ENCODE measurements around the gene PDE4D.

PDE4D gene

DNA sequence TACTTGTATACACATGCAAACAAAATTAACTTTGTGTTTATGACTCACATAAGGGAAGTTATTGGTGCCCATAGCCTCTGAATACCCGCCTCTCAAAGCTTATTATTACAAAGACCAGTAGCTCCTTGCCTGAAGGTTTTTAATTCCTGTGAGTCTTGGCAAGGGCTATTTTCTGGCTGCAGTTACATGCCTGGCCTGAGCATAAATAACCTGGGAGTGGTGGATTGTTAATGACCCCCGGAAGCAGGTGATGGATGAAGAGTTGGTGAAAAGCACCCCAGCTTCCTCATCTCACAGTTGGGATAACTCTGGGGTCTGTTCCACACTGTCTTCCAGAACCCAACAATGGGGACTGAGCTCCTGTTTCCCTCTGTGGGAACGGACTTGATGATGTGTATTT, 594.5 kb downstream of the PDE4D start:
- ATAC-seq = peak; percentile 47
- TF ChIP-seq ZNF565 (CRISPR knock-in tag; conservative IDR thresholded peaks at IDR 0.05; ENCODE audit: low read depth) (no peak), RARB (CRISPR knock-in tag; IDR thresholded peaks at IDR 0.05) (no peak), ISL1 (CRISPR knock-in tag; IDR thresholded peaks at IDR 0.05) (no peak), GLIS3 (CRISPR knock-in tag; IDR thresholded peaks at IDR 0.05) (no peak), PPARA (CRISPR knock-in tag; IDR thresholded peaks at IDR 0.05; ENCODE audit: borderline replicate concordance) (no peak), ZC3H10 (CRISPR knock-in tag; IDR thresholded peaks at IDR 0.05) (no peak), ZNF8 (CRISPR knock-in tag; IDR thresholded peaks at IDR 0.05) (no peak)
- TF ChIP-seq, protein P1, sequence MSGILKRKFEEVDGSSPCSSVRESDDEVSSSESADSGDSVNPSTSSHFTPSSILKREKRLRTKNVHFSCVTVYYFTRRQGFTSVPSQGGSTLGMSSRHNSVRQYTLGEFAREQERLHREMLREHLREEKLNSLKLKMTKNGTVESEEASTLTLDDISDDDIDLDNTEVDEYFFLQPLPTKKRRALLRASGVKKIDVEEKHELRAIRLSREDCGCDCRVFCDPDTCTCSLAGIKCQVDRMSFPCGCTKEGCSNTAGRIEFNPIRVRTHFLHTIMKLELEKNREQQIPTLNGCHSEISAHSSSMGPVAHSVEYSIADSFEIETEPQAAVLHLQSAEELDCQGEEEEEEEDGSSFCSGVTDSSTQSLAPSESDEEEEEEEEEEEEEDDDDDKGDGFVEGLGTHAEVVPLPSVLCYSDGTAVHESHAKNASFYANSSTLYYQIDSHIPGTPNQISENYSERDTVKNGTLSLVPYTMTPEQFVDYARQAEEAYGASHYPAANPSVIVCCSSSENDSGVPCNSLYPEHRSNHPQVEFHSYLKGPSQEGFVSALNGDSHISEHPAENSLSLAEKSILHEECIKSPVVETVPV (CRISPR knock-in tag; IDR thresholded peaks at IDR 0.05) = no peak

DNA sequence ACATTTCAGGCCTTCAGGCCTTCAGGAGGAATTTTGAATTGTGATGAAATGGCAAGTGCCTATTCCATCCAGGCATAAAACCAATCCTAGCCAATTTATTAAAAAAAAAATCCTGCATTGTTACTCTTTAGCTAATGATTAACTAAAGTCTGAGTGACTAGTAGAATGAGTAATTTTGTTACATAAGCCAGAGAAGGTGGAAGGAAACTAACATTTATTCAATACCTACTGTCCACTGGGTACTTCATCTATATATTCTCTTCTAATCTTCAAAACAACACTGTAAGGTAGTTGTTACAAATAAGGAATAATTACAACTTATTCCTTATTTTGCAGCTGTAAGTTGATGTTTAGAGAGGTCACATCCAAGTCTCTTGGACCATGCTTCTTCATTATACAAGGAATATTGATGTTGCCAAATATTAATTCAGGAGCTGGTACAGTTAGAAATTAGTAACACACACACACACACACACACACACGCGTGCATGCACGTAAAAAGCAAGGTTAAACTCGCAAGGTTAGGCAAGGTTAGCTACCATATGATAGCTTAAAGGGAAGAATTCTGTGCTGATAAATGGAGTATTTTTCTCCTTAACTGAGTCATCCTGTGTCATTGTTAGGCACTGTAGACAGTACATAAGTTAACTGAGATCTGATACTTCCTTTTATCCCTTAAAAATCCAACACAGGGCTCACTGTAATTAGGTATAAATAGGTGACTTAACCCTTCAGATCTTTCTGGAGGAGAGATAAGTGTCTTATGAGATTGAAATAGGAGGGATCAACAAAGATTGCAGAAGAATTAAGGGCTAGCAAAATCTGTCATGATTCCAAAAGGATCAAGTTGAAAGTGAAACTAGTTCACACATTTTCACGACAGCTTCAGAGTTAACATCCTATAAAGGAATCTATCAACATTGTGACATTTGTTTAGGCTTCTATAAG, 596.9 kb downstream of the PDE4D start:
- ATAC-seq = peak; percentile 85
- TF ChIP-seq ZC3H10 (CRISPR knock-in tag; IDR thresholded peaks at IDR 0.05) (no peak), TOX (CRISPR knock-in tag; IDR thresholded peaks at IDR 0.05; ENCODE audit: borderline replicate concordance) (no peak), OSR1 (CRISPR knock-in tag; IDR thresholded peaks at IDR 0.05) (no peak), GLIS3 (CRISPR knock-in tag; IDR thresholded peaks at IDR 0.05) (no peak), ZNF565 (CRISPR knock-in tag; conservative IDR thresholded peaks at IDR 0.05; ENCODE audit: low read depth) (no peak), PPARA (CRISPR knock-in tag; IDR thresholded peaks at IDR 0.05; ENCODE audit: borderline replicate concordance) (no peak), ZNF70 (CRISPR knock-in tag; IDR thresholded peaks at IDR 0.05) (no peak), CSDC2 (CRISPR knock-in tag; IDR thresholded peaks at IDR 0.05) (no peak), ZFP30 (CRISPR knock-in tag; IDR thresholded peaks at IDR 0.05) (no peak), ZFP3 (CRISPR knock-in tag; IDR thresholded peaks at IDR 0.05) (no peak), ISL1 (CRISPR knock-in tag; IDR thresholded peaks at IDR 0.05) (no peak), TCF4 (CRISPR knock-in tag; IDR thresholded peaks at IDR 0.05; ENCODE audit: borderline replicate concordance) (no peak), RARB (CRISPR knock-in tag; IDR thresholded peaks at IDR 0.05) (no peak; the same call in 1 of the 2 replicates), SNAI2 (CRISPR knock-in tag; IDR thresholded peaks at IDR 0.05) (no peak), ARNTL (CRISPR knock-in tag; IDR thresholded peaks at IDR 0.05; ENCODE audit: borderline replicate concordance, low read depth) (no peak), ESRRG (CRISPR knock-in tag; IDR thresholded peaks at IDR 0.05) (no peak)
- TF ChIP-seq, protein P1 (CRISPR knock-in tag; IDR thresholded peaks at IDR 0.05) = no peak
- TF ChIP-seq, protein P2, sequence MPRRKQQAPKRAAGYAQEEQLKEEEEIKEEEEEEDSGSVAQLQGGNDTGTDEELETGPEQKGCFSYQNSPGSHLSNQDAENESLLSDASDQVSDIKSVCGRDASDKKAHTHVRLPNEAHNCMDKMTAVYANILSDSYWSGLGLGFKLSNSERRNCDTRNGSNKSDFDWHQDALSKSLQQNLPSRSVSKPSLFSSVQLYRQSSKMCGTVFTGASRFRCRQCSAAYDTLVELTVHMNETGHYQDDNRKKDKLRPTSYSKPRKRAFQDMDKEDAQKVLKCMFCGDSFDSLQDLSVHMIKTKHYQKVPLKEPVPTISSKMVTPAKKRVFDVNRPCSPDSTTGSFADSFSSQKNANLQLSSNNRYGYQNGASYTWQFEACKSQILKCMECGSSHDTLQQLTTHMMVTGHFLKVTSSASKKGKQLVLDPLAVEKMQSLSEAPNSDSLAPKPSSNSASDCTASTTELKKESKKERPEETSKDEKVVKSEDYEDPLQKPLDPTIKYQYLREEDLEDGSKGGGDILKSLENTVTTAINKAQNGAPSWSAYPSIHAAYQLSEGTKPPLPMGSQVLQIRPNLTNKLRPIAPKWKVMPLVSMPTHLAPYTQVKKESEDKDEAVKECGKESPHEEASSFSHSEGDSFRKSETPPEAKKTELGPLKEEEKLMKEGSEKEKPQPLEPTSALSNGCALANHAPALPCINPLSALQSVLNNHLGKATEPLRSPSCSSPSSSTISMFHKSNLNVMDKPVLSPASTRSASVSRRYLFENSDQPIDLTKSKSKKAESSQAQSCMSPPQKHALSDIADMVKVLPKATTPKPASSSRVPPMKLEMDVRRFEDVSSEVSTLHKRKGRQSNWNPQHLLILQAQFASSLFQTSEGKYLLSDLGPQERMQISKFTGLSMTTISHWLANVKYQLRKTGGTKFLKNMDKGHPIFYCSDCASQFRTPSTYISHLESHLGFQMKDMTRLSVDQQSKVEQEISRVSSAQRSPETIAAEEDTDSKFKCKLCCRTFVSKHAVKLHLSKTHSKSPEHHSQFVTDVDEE (CRISPR knock-in tag; IDR thresholded peaks at IDR 0.05) = no peak
- TF ChIP-seq, protein P3, sequence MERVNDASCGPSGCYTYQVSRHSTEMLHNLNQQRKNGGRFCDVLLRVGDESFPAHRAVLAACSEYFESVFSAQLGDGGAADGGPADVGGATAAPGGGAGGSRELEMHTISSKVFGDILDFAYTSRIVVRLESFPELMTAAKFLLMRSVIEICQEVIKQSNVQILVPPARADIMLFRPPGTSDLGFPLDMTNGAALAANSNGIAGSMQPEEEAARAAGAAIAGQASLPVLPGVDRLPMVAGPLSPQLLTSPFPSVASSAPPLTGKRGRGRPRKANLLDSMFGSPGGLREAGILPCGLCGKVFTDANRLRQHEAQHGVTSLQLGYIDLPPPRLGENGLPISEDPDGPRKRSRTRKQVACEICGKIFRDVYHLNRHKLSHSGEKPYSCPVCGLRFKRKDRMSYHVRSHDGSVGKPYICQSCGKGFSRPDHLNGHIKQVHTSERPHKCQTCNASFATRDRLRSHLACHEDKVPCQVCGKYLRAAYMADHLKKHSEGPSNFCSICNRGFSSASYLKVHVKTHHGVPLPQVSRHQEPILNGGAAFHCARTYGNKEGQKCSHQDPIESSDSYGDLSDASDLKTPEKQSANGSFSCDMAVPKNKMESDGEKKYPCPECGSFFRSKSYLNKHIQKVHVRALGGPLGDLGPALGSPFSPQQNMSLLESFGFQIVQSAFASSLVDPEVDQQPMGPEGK (CRISPR knock-in tag; IDR thresholded peaks at IDR 0.05; ENCODE audit: borderline replicate concordance) = no peak

DNA sequence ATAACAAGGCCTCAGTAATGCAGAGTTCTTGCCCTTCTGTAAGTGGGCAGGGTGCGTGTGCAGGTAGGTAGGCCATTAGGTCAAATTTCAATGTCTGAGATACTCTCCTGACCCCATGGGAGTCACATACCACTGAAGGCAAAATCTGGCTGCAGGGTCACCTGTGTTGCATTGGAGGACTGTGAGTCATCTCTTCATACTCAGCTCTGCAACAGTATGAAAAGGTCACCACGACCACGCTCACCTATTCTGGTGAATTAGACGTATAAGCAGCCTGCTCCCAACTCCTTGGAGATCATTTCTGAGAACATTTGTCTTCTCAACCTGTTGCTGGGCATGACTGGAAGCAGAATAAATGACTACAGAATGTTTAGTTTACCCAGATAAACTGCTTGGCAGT, 599.8 kb downstream of the PDE4D start:
- ATAC-seq = no peak
- TF ChIP-seq ZNF8 (CRISPR knock-in tag; IDR thresholded peaks at IDR 0.05) (no peak), RARB (CRISPR knock-in tag; IDR thresholded peaks at IDR 0.05) (no peak), CSDC2 (CRISPR knock-in tag; IDR thresholded peaks at IDR 0.05) (no peak), ARNTL (CRISPR knock-in tag; IDR thresholded peaks at IDR 0.05; ENCODE audit: borderline replicate concordance, low read depth) (no peak), OSR1 (CRISPR knock-in tag; IDR thresholded peaks at IDR 0.05) (no peak), ZNF70 (CRISPR knock-in tag; IDR thresholded peaks at IDR 0.05) (no peak), ZNF565 (CRISPR knock-in tag; conservative IDR thresholded peaks at IDR 0.05; ENCODE audit: low read depth) (no peak), ZC3H10 (CRISPR knock-in tag; IDR thresholded peaks at IDR 0.05) (no peak)
- TF ChIP-seq, protein P4, sequence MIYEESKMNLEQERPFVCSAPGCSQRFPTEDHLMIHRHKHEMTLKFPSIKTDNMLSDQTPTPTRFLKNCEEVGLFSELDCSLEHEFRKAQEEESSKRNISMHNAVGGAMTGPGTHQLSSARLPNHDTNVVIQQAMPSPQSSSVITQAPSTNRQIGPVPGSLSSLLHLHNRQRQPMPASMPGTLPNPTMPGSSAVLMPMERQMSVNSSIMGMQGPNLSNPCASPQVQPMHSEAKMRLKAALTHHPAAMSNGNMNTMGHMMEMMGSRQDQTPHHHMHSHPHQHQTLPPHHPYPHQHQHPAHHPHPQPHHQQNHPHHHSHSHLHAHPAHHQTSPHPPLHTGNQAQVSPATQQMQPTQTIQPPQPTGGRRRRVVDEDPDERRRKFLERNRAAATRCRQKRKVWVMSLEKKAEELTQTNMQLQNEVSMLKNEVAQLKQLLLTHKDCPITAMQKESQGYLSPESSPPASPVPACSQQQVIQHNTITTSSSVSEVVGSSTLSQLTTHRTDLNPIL (CRISPR knock-in tag; IDR thresholded peaks at IDR 0.05; ENCODE audit: low read depth) = no peak
- TF ChIP-seq, protein P1 (CRISPR knock-in tag; IDR thresholded peaks at IDR 0.05) = no peak
- TF ChIP-seq, protein P3 (CRISPR knock-in tag; IDR thresholded peaks at IDR 0.05; ENCODE audit: borderline replicate concordance) = no peak

Measured in SK-N-SH treated with all-trans-retinoic acid at 6 μM for 48 hours (cell line).